Esophagus muscularis mucosa (tissue), 4 donors: Measurements from ENCODE around the gene TRIB2. TPM values are rescaled to one million over a fixed set of nuclear protein-coding genes. Genes with fewer than 3 reads are reported as not detected.

Experiments
- DNase-seq: peaks from one replicate; pipeline ENCODE4 v3.0.0-alpha.2; 2017; ENCODE audit errors: extremely low spot score
- H3K27ac ChIP-seq, 4 donors: fragments of 200-600 bp; sonication (generic); replicated peaks in 1 of 4; 1 replicate in 3 of 4; 2 replicates in 1 of 4; pipeline ENCODE4 v1.5.1; 2016 to 2019; ENCODE audit warnings: mild to moderate bottlenecking in 1 of 4
- H3K27me3 ChIP-seq, 4 donors: fragments of 200-600 bp; sonication (generic); one replicate each; pipeline versions ENCODE4 v1.5.1 to v1.6.0; 2016 to 2019
- H3K36me3 ChIP-seq, 4 donors: fragments of 200-600 bp; sonication (generic); one replicate each; pipeline ENCODE4 v1.5.1; 2016 to 2019
- H3K4me1 ChIP-seq, 4 donors: fragments of 200-600 bp; sonication (generic); one replicate each; pipeline ENCODE4 v1.5.1; 2016 to 2019
- H3K4me3 ChIP-seq, 4 donors: fragments of 200-600 bp; sonication (generic); 1 replicate in 2 of 4; 2 replicates in 2 of 4; pipeline ENCODE4 v1.5.1; 2016 to 2019; ENCODE audit warnings: mild to moderate bottlenecking in 4 of 4, moderate library complexity in 1 of 4
- H3K9me3 ChIP-seq, 4 donors: fragments of 200-600 bp; sonication (generic); 1 replicate in 3 of 4; 2 replicates in 1 of 4; pipeline ENCODE4 v1.5.1; 2016 to 2019
- EP300 ChIP-seq: sonication (generic); formaldehyde crosslinking; IDR thresholded peaks from one replicate; pipeline ENCODE4 v1.6.1; 2017; ENCODE audit warnings: antibody characterized with exemption
- POLR2A ChIP-seq: fragments of 450-650 bp; IDR thresholded peaks from one replicate; pipeline ENCODE4 v1.6.1; 2017; ENCODE audit warnings: antibody characterized with exemption, moderate library complexity, mild to moderate bottlenecking, low read depth
- POLR2AphosphoS5 ChIP-seq, 2 donors: sonication (generic); formaldehyde crosslinking; IDR thresholded peaks; one replicate each; pipeline ENCODE4 v1.6.1; 2017; ENCODE audit warnings: antibody characterized with exemption in 2 of 2
- WGBS: methylation state at CpG from one replicate; pipeline ENCODE4 v1.1.5; 2018; 5-methylcytosine and 5-hydroxymethylcytosine counted together
- intact Hi-C: fragments of 100-400 bp; cut with DNase I; formaldehyde crosslinking; loops from one replicate; pipeline ENCODE4 v1.15.1; 2023
- total RNA-seq, 4 donors: library from RNA; depleted of rRNA; stranded (reverse); fragments of >200 nt; gene quantifications; one replicate each; pipeline versions ENCODE4 v1.1.0 to v1.2.1, GENCODE V29; 2016
- TF ChIP-seq, protein P1 (sequence below), 3 experiments: fragments of 200-600 bp in 2 of 3; fragments of 450-650 bp in 1 of 3; sonication (generic) in 2 of 3; IDR thresholded peaks; one replicate each; pipeline ENCODE4 v1.5.1; 2017 to 2019; ENCODE audit warnings: antibody characterized with exemption in 3 of 3, mild to moderate bottlenecking in 2 of 3, moderate library complexity in 1 of 3

TRIB2 gene
- total RNA-seq, 4 donors from 2014 or later: 31.5 to 52.3 (median 39.2) TPM

DNA sequence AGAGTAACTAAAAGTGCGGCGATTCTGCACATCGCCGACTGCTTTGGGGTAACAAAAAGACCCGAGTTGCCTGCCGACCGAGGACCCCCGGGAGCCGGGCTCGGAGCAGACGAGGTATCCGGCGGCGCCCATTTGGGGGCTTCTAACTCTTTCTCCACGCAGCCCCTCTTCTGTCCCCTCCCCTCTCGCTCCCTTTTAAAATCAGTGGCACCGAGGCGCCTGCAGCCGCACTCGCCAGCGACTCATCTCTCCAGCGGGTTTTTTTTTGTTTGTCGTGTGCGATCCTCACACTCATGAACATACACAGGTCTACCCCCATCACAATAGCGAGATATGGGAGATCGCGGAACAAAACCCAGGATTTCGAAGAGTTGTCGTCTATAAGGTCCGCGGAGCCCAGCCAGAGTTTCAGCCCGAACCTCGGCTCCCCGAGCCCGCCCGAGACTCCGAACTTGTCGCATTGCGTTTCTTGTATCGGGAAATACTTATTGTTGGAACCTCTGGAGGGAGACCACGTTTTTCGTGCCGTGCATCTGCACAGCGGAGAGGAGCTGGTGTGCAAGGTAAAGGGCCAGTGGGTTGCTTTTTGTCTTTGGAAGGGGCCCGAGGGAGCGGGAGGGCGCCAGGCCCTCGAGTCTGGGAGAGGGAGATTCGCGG is 1.4 kb downstream of the TRIB2 start:
- intact Hi-C loops: loop anchor here (2.0 to 10.0 kb wide), 6 partner anchors 263 to 887 kb away; no protein-coding TSS in a partner anchor
- H3K4me1 ChIP-seq: peaks cover 40 to 65% (median 61%) of the 10 kb centered on the region in 4 donors
- H3K4me3 ChIP-seq: peak overlapping the region; percentile 76 to 90 (median 82)
- H3K9me3 ChIP-seq: no peaks in the 10 kb centered on the region
- H3K27me3 ChIP-seq: no peaks in the 10 kb centered on the region
- TF ChIP-seq EP300 (no peak), POLR2AphosphoS5 (IDR thresholded peaks at IDR 0.05) (peak in 1 of 2 donors; percentile 22)
- no peak for DNase-seq
- peak overlapping the region; percentile 89 to 96 (median 94) for H3K27ac ChIP-seq
- WGBS: under 1% methylated on average over 47 of the region's 50 CpGs
- H3K36me3 ChIP-seq: peaks cover 0 to under 1% (median 0%) of the 10 kb centered on the region in 4 donors

GRCh38 chr2:12718711-12719399 is 2.1 kb downstream of the TRIB2 start:
- no peak for DNase-seq
- H3K9me3 ChIP-seq: no peaks in the 10 kb centered on the region
- H3K36me3 ChIP-seq: peaks cover 0 to 7% (median 3%) of the 10 kb centered on the region in 4 donors
- H3K27ac ChIP-seq: peak overlapping the region; percentile 89 to 96 (median 94)
- TF ChIP-seq, protein P1, sequence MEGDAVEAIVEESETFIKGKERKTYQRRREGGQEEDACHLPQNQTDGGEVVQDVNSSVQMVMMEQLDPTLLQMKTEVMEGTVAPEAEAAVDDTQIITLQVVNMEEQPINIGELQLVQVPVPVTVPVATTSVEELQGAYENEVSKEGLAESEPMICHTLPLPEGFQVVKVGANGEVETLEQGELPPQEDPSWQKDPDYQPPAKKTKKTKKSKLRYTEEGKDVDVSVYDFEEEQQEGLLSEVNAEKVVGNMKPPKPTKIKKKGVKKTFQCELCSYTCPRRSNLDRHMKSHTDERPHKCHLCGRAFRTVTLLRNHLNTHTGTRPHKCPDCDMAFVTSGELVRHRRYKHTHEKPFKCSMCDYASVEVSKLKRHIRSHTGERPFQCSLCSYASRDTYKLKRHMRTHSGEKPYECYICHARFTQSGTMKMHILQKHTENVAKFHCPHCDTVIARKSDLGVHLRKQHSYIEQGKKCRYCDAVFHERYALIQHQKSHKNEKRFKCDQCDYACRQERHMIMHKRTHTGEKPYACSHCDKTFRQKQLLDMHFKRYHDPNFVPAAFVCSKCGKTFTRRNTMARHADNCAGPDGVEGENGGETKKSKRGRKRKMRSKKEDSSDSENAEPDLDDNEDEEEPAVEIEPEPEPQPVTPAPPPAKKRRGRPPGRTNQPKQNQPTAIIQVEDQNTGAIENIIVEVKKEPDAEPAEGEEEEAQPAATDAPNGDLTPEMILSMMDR (IDR thresholded peaks at IDR 0.05): peak in 1 of 3 experiments; percentile 26
- TF ChIP-seq POLR2AphosphoS5 (IDR thresholded peaks at IDR 0.05) (no peak), POLR2A (no peak)
- 1% methylated on average over 15 of the region's 33 CpGs for WGBS
- intact Hi-C loops: loop anchor here (2.0 to 10.0 kb wide), 6 partner anchors 264 to 888 kb away; no protein-coding TSS in a partner anchor
- H3K27me3 ChIP-seq: no peaks in the 10 kb centered on the region
- peak overlapping the region; percentile 76 to 90 (median 82) for H3K4me3 ChIP-seq
- peaks cover 48 to 63% (median 62%) of the 10 kb centered on the region in 4 donors for H3K4me1 ChIP-seq

GRCh38 chr2:12719400-12720277 is 2.9 kb downstream of the TRIB2 start:
- intact Hi-C loops: loop anchor here (2.0 to 10.0 kb wide), 6 partner anchors 265 to 889 kb away; no protein-coding TSS in a partner anchor
- no peaks in the 10 kb centered on the region for H3K27me3 ChIP-seq
- H3K4me1 ChIP-seq: peaks cover 51 to 64% (median 61%) of the 10 kb centered on the region in 4 donors
- no peaks in the 10 kb centered on the region for H3K9me3 ChIP-seq
- H3K36me3 ChIP-seq: peaks cover 0 to 15% (median 7%) of the 10 kb centered on the region in 4 donors
- WGBS: 14% methylated on average over 9 of the region's 9 CpGs
- H3K27ac ChIP-seq: peak overlapping the region; percentile 89 to 96 (median 94)
- no peak for DNase-seq
- peak overlapping the region; percentile 76 to 90 (median 82) for H3K4me3 ChIP-seq
- TF ChIP-seq EP300 (no peak), POLR2AphosphoS5 (IDR thresholded peaks at IDR 0.05) (peak in 1 of 2 donors; percentile 53)

GRCh38 chr2:12720278-12720620 is 3.5 kb downstream of the TRIB2 start:
- no peak for TF ChIP-seq POLR2AphosphoS5 (IDR thresholded peaks at IDR 0.05)
- TF ChIP-seq, protein P1 (IDR thresholded peaks at IDR 0.05): no peak
- no peak for TF ChIP-seq POLR2A
- no peak for TF ChIP-seq EP300
- 24% methylated on average over 1 of the region's 1 CpG for WGBS
- no peaks in the 10 kb centered on the region for H3K9me3 ChIP-seq
- no peaks in the 10 kb centered on the region for H3K27me3 ChIP-seq
- intact Hi-C loops: no loop called here
- peak overlapping the region; percentile 89 to 96 (median 94) for H3K27ac ChIP-seq
- H3K36me3 ChIP-seq: peaks cover 0 to 21% (median 11%) of the 10 kb centered on the region in 4 donors
- H3K4me1 ChIP-seq: peaks cover 51 to 60% (median 58%) of the 10 kb centered on the region in 4 donors
- DNase-seq: no peak
- H3K4me3 ChIP-seq: peak overlapping the region; percentile 76 to 90 (median 82)

- Histone ChIP-seq H3K4me1 (peaks cover 51 to 58% (median 58%) of the 10 kb centered on the region in 4 donors), H3K27me3 (no peaks in the 10 kb centered on the region), H3K36me3 (peaks cover 0 to 27% (median 17%) of the 10 kb centered on the region in 4 donors), H3K4me3 (peak overlapping the region; percentile 76 to 90 (median 82)), H3K27ac (peak overlapping the region; percentile 89 to 96 (median 94)), H3K9me3 (no peaks in the 10 kb centered on the region)
- no peak for DNase-seq
- 54% methylated on average over 2 of the region's 2 CpGs for WGBS
- TF ChIP-seq EP300: no peak
- no peak for TF ChIP-seq POLR2A
- TF ChIP-seq POLR2AphosphoS5 (IDR thresholded peaks at IDR 0.05): no peak
- TF ChIP-seq, protein P1 (IDR thresholded peaks at IDR 0.05): no peak
- intact Hi-C loops: no loop called here
These were observed 4.1 kb downstream of the TRIB2 start for GRCh38 chr2:12720754-12721378.
